HG02763 (cell line): ENCODE data around the gene NTRK1.
"Not testable (repeated sequence)": the region's sequence is repeated elsewhere in the genome, so short reads cannot be mapped to it uniquely, and the experiment has no call there.

Experiments
- ATAC-seq: cut with Tn5 transposase; IDR thresholded peaks from one replicate; pipeline ENCODE4 v1.9.1; 2021; ENCODE audit warnings: mild to moderate bottlenecking, moderate library complexity; ENCODE audit not compliant: unreplicated experiment

Gene NTRK1

GRCh38 chr1:156911577-156912298, 51.1 kb downstream of the NTRK1 start:
- ATAC-seq, result no peak

GRCh38 chr1:156912310-156912709, 51.6 kb downstream of the NTRK1 start:
- ATAC-seq, result no peak

- ATAC-seq, result no peak
Observed at GRCh38 chr1:156912861-156913808, 52.5 kb downstream of the NTRK1 start.

- ATAC-seq, result no peak
Observed at GRCh38 chr1:156913809-156914387, 53.2 kb downstream of the NTRK1 start.

GRCh38 chr1:156914440-156914856, 53.8 kb downstream of the NTRK1 start:
- no peak for ATAC-seq

GRCh38 chr1:156920233-156921052, 59.8 kb downstream of the NTRK1 start, which contains the start of gene LRRC71:
Gene LRRC71 (plus strand): TSS chr1:156920632. CDS start chr1:156920804, 172 bp downstream.
- no peak for ATAC-seq

- no peak for ATAC-seq
Observed at GRCh38 chr1:156921053-156921529, 60.4 kb downstream of the NTRK1 start.

GRCh38 chr1:156922986-156923669, 62.5 kb downstream of the NTRK1 start:
- no peak for ATAC-seq

GRCh38 chr1:156923670-156924477, 63.2 kb downstream of the NTRK1 start:
- ATAC-seq, result no peak

- no peak for ATAC-seq
Observed at GRCh38 chr1:156924478-156925153, 64.0 kb downstream of the NTRK1 start.

GRCh38 chr1:156925154-156926010, 64.7 kb downstream of the NTRK1 start:
- ATAC-seq, result no peak

- ATAC-seq, result no peak
Observed at GRCh38 chr1:156926175-156926574, 65.5 kb downstream of the NTRK1 start.

GRCh38 chr1:156926695-156927094, 66.0 kb downstream of the NTRK1 start:
- ATAC-seq, result not testable (repeated sequence)

- no peak for ATAC-seq
Observed at GRCh38 chr1:156927215-156928042, 66.8 kb downstream of the NTRK1 start.

- no peak for ATAC-seq
Observed at GRCh38 chr1:156928043-156928602, 67.5 kb downstream of the NTRK1 start.

GRCh38 chr1:156929596-156930238, 69.1 kb downstream of the NTRK1 start:
- ATAC-seq, result no peak
